ENCODE results near the gene GCLM.
"Not testable (repeated sequence)": the region's sequence is repeated elsewhere in the genome, so short reads cannot be mapped to it uniquely, and the experiment has no call there.

GCLM gene

GRCh38 chr1:93909146-93910050 is at the start of gene GCLM:
Gene GCLM, minus strand, starts transcription at chr1:93909430. Its CDS starts 267 bp downstream, at chr1:93909163.
- DNase-seq (ENCODE audit: low spot score), result peak; percentile 98

- no peak for DNase-seq (ENCODE audit: low spot score)
These were observed 49.5 kb upstream of the GCLM start for GRCh38 chr1:93958726-93959100.

GRCh38 chr1:93958032-93958725 is 48.9 kb upstream of the GCLM start:
- DNase-seq (ENCODE audit: low spot score), result no peak

GRCh38 chr1:93955765-93956164 is 46.5 kb upstream of the GCLM start:
- DNase-seq (ENCODE audit: low spot score), result no peak

- not testable (repeated sequence) for DNase-seq (ENCODE audit: low spot score)
These were observed 37.9 kb upstream of the GCLM start for GRCh38 chr1:93947002-93947686.

GRCh38 chr1:93938461-93939145 is 29.4 kb upstream of the GCLM start:
- DNase-seq (ENCODE audit: low spot score), result no peak

GRCh38 chr1:93937997-93938396 is 28.8 kb upstream of the GCLM start:
- DNase-seq (ENCODE audit: low spot score), result no peak

- DNase-seq (ENCODE audit: low spot score), result no peak
These were observed 16.0 kb upstream of the GCLM start for GRCh38 chr1:93925206-93925605.

GRCh38 chr1:93919780-93920179 is 10.6 kb upstream of the GCLM start:
- no peak for DNase-seq (ENCODE audit: low spot score)

- DNase-seq (ENCODE audit: low spot score), result no peak
These were observed 8.1 kb upstream of the GCLM start for GRCh38 chr1:93917302-93917701.

GRCh38 chr1:93910880-93911279 is 1.6 kb upstream of the GCLM start:
- DNase-seq (ENCODE audit: low spot score), result not testable (repeated sequence)

GRCh38 chr1:93910305-93910704 is 1.1 kb upstream of the GCLM start:
- no peak for DNase-seq (ENCODE audit: low spot score)

- peak; percentile 45 for DNase-seq (ENCODE audit: low spot score)
These were observed 660 bp downstream of the GCLM start for GRCh38 chr1:93908394-93909145.

GRCh38 chr1:93907718-93908117 is 1.5 kb downstream of the GCLM start:
- peak; percentile 59 for DNase-seq (ENCODE audit: low spot score)

GRCh38 chr1:93906480-93906879 is 2.8 kb downstream of the GCLM start:
- DNase-seq (ENCODE audit: low spot score), result no peak

GRCh38 chr1:93905734-93906133 is 3.5 kb downstream of the GCLM start:
- peak; percentile 50 for DNase-seq (ENCODE audit: low spot score)

GRCh38 chr1:93905051-93905450 is 4.2 kb downstream of the GCLM start:
- DNase-seq (ENCODE audit: low spot score), result no peak

GRCh38 chr1:93904228-93904627 is 5.0 kb downstream of the GCLM start:
- DNase-seq (ENCODE audit: low spot score), result peak; percentile 15

GRCh38 chr1:93900723-93901504 is 8.3 kb downstream of the GCLM start:
- no peak for DNase-seq (ENCODE audit: low spot score)

- no peak for DNase-seq (ENCODE audit: low spot score)
These were observed 9.6 kb downstream of the GCLM start for GRCh38 chr1:93899543-93900207.

Measured in kidney tubule cell (primary cell).